Measurements from ENCODE around the gene AQP2.

DNA sequence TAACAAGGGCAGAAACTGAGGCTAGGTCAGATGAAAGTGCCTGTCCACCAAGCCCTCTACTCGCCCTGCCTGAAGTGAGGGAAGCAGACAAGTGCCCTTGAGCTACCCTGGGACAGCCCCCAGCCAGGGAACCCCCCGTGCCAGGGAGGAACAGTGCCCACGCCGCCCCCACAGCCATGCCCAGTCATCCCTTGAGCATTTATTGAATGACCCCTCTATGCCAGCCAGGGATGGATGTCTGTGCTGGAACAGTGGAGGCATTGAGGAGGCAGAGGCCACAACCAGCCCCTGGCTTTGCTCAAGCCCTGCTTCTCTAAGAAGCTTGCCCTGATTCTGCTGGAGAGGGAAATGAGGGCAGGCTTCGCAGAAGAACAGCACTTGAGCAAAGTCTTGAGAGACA, 18.5 kb downstream of the AQP2 start:
- TF ChIP-seq POLR2A (IDR thresholded peaks at IDR 0.05) (no peak), POLR2AphosphoS5 (IDR thresholded peaks at IDR 0.05) (no peak)

Data from breast epithelium (tissue), 3 donors.